ENCODE results near the gene SPRR2F. TPM values are rescaled to one million over a fixed set of nuclear protein-coding genes. Genes with fewer than 3 reads are reported as not detected.

Gene SPRR2F
- total RNA-seq, 1 donor from 2014 or later: 54.4 TPM

GRCh38 chr1:153099461-153100045, 13.8 kb downstream of the SPRR2F start:
- Mint-ChIP-seq H3K4me3 (no peak overlapping the region), H3K4me1 (peaks cover 19% of the 10 kb centered on the region), H3K27ac (no peak overlapping the region), H3K9me3 (peaks cover 7% of the 10 kb centered on the region), H3K36me3 (no peaks in the 10 kb centered on the region), H3K27me3 (ENCODE audit: low read depth) (peaks cover 1% of the 10 kb centered on the region)
- no peak for TF ChIP-seq CTCF (IDR thresholded peaks at IDR 0.05; ENCODE audit: unreplicated experiment)
- DNase-seq (ENCODE audit: low spot score in 2 of 2, unreplicated experiment in 2 of 2): no peak

- no peaks in the 10 kb centered on the region for H3K36me3 Mint-ChIP-seq
- no peak overlapping the region for H3K27ac Mint-ChIP-seq
- TF ChIP-seq CTCF (IDR thresholded peaks at IDR 0.05; ENCODE audit: unreplicated experiment): no peak
- H3K9me3 Mint-ChIP-seq: no peaks in the 10 kb centered on the region
- H3K27me3 Mint-ChIP-seq (ENCODE audit: low read depth): peaks cover 1% of the 10 kb centered on the region
- DNase-seq (ENCODE audit: low spot score in 2 of 2, unreplicated experiment in 2 of 2): no peak
- no peak overlapping the region for H3K4me3 Mint-ChIP-seq
- H3K4me1 Mint-ChIP-seq: peaks cover 19% of the 10 kb centered on the region
Measured at GRCh38 chr1:153095764-153096163, 17.6 kb downstream of the SPRR2F start.

- no peak within 1 kb of the TSS for H3K27ac Mint-ChIP-seq
- H3K36me3 Mint-ChIP-seq: no peaks in the 10 kb centered on the region
- DNase-seq (ENCODE audit: low spot score in 2 of 2, unreplicated experiment in 2 of 2): no peak
- peaks cover 6% of the 10 kb centered on the region for H3K9me3 Mint-ChIP-seq
- no peak within 1 kb of the TSS for H3K4me3 Mint-ChIP-seq
- H3K4me1 Mint-ChIP-seq: peaks cover 19% of the 10 kb centered on the region
- TF ChIP-seq CTCF (IDR thresholded peaks at IDR 0.05; ENCODE audit: unreplicated experiment): no peak
- peaks cover 1% of the 10 kb centered on the region for H3K27me3 Mint-ChIP-seq (ENCODE audit: low read depth)
Measured at GRCh38 chr1:153094426-153094825, 18.9 kb downstream of the SPRR2F start, which contains the start of gene SPRR2E. SPRR2E (minus strand) TSS chr1:153094526; CDS start chr1:153093751, 775 bp downstream.

- H3K27ac Mint-ChIP-seq: peak overlapping the region; percentile 78
- H3K9me3 Mint-ChIP-seq: peaks cover 33% of the 10 kb centered on the region
- no peak overlapping the region for H3K4me3 Mint-ChIP-seq
- H3K27me3 Mint-ChIP-seq (ENCODE audit: low read depth): peaks cover 3% of the 10 kb centered on the region
- DNase-seq (ENCODE audit: low spot score in 2 of 2, unreplicated experiment in 2 of 2): no peak
- no peak for TF ChIP-seq CTCF (IDR thresholded peaks at IDR 0.05; ENCODE audit: unreplicated experiment)
- peaks cover 17% of the 10 kb centered on the region for H3K4me1 Mint-ChIP-seq
- no peaks in the 10 kb centered on the region for H3K36me3 Mint-ChIP-seq
Measured at GRCh38 chr1:153087652-153088051, 25.7 kb downstream of the SPRR2F start.

- Mint-ChIP-seq H3K27me3 (ENCODE audit: low read depth) (peaks cover 3% of the 10 kb centered on the region), H3K4me1 (peaks cover 5% of the 10 kb centered on the region), H3K4me3 (no peak overlapping the region)
Measured at GRCh38 chr1:153081736-153082135, 31.6 kb downstream of the SPRR2F start.

More at GRCh38 chr1:153081736-153082135, 31.6 kb downstream of the SPRR2F start:
- DNase-seq (ENCODE audit: low spot score in 2 of 2, unreplicated experiment in 2 of 2): no peak
- Mint-ChIP-seq H3K9me3 (peaks cover 34% of the 10 kb centered on the region), H3K27ac (no peak overlapping the region), H3K36me3 (no peaks in the 10 kb centered on the region)
- no peak for TF ChIP-seq CTCF (IDR thresholded peaks at IDR 0.05; ENCODE audit: unreplicated experiment)

Measured in mesothelial cell of epicardium (in vitro differentiated cells).